NCI-H1694 treated with DMSO at 0.1 percent for 48 hours (cell line): ENCODE measurements around the gene FAM170B.

Experiments used
- DNase-seq: peaks from one replicate; lab custom pipeline; 2025; lab: John Stamatoyannopoulos, UW

The FAM170B gene

GRCh38 chr10:49106451-49106850, 27.4 kb downstream of the FAM170B start:
- DNase-seq: no peak

GRCh38 chr10:49105076-49105475, 28.7 kb downstream of the FAM170B start:
- DNase-seq: no peak

- no peak for DNase-seq
These were observed 29.5 kb downstream of the FAM170B start for GRCh38 chr10:49104323-49104722.

GRCh38 chr10:49103761-49104160, 30.1 kb downstream of the FAM170B start:
- DNase-seq: no peak

GRCh38 chr10:49099046-49099445, 34.8 kb downstream of the FAM170B start:
- no peak for DNase-seq

GRCh38 chr10:49096890-49097445, 36.9 kb downstream of the FAM170B start:
- DNase-seq: no peak

- DNase-seq: no peak
These were observed 39.2 kb downstream of the FAM170B start for GRCh38 chr10:49094646-49095045.

- no peak for DNase-seq
These were observed 39.9 kb downstream of the FAM170B start for GRCh38 chr10:49093922-49094321.

- DNase-seq: no peak
These were observed 41.3 kb downstream of the FAM170B start for GRCh38 chr10:49092477-49092876.

GRCh38 chr10:49091450-49092210, 42.2 kb downstream of the FAM170B start:
- DNase-seq: no peak

GRCh38 chr10:49090696-49091380, 43.0 kb downstream of the FAM170B start:
- DNase-seq: no peak

GRCh38 chr10:49090189-49090575, 43.6 kb downstream of the FAM170B start:
- no peak for DNase-seq

GRCh38 chr10:49089557-49090188, 44.1 kb downstream of the FAM170B start:
- no peak for DNase-seq

GRCh38 chr10:49089152-49089551, 44.7 kb downstream of the FAM170B start:
- no peak for DNase-seq

GRCh38 chr10:49086889-49087288, 46.9 kb downstream of the FAM170B start:
- DNase-seq: no peak

GRCh38 chr10:49083261-49083660, 50.6 kb downstream of the FAM170B start:
- DNase-seq: no peak

GRCh38 chr10:49082766-49083165, 51.1 kb downstream of the FAM170B start:
- DNase-seq: no peak

- DNase-seq: no peak
These were observed 52.1 kb downstream of the FAM170B start for GRCh38 chr10:49081547-49082275.
